ENCODE measurements around the gene AACS.

The AACS gene

DNA sequence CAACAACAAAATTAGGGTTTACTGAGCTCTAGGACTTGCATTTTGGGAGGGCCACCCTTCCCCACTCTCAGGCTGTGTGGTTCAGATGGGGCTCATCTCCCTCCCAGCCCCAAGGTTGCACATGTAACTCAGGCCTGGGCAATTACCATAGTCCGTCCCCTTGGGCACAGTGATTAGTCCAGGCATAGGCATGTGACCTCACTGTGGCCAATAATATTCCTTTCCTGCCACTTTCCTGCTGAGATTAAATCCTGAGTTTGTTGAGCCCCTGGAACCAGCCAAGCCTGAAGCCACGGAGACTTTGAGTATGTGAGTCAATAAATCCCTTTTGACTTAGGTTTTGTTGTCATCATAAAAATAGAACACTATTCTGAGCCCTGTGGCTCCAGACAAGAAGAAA lies 113.0 kb downstream of the AACS start:
- Histone ChIP-seq H3K4me2 (ENCODE audit: low read depth, low read length) (no peak overlapping the region), H3K27me3 (replicated peaks; ENCODE audit: insufficient read depth, low read length) (no peaks in the 10 kb centered on the region), H4K20me1 (ENCODE audit: insufficient read depth, low read length) (no peaks in the 10 kb centered on the region), H2AFZ (ENCODE audit: low read length) (no peak overlapping the region), H3K9ac (ENCODE audit: low read length) (no peak overlapping the region), H3K9me3 (replicated peaks; ENCODE audit: insufficient read depth, low read length) (no peaks in the 10 kb centered on the region), H3K4me1 (ENCODE audit: low read length) (no peaks in the 10 kb centered on the region), H3K79me2 (ENCODE audit: low read length) (no peaks in the 10 kb centered on the region), H3K9me2 (replicated peaks; ENCODE audit: insufficient read depth, low read length) (no peaks in the 10 kb centered on the region), H3K36me3 (replicated peaks; ENCODE audit: insufficient read depth, low read length) (no peaks in the 10 kb centered on the region), H3F3A (ENCODE audit: insufficient read depth, low read length) (no peaks in the 10 kb centered on the region), H3K4me3 (ENCODE audit: low read length) (no peak overlapping the region), H3K27ac (ENCODE audit: low read length) (no peak overlapping the region)
- no peak for DNase-seq
- no peak for TF ChIP-seq EZH2phosphoT487 (IDR thresholded peaks at IDR 0.05; ENCODE audit: low read length)
- TF ChIP-seq, protein P1, sequence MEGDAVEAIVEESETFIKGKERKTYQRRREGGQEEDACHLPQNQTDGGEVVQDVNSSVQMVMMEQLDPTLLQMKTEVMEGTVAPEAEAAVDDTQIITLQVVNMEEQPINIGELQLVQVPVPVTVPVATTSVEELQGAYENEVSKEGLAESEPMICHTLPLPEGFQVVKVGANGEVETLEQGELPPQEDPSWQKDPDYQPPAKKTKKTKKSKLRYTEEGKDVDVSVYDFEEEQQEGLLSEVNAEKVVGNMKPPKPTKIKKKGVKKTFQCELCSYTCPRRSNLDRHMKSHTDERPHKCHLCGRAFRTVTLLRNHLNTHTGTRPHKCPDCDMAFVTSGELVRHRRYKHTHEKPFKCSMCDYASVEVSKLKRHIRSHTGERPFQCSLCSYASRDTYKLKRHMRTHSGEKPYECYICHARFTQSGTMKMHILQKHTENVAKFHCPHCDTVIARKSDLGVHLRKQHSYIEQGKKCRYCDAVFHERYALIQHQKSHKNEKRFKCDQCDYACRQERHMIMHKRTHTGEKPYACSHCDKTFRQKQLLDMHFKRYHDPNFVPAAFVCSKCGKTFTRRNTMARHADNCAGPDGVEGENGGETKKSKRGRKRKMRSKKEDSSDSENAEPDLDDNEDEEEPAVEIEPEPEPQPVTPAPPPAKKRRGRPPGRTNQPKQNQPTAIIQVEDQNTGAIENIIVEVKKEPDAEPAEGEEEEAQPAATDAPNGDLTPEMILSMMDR (IDR thresholded peaks at IDR 0.05; ENCODE audit: low read length): no peak
- TF ChIP-seq EZH2 (optimal IDR thresholded peaks at IDR 0.05; ENCODE audit: low read depth, low read length): no peak

DNA sequence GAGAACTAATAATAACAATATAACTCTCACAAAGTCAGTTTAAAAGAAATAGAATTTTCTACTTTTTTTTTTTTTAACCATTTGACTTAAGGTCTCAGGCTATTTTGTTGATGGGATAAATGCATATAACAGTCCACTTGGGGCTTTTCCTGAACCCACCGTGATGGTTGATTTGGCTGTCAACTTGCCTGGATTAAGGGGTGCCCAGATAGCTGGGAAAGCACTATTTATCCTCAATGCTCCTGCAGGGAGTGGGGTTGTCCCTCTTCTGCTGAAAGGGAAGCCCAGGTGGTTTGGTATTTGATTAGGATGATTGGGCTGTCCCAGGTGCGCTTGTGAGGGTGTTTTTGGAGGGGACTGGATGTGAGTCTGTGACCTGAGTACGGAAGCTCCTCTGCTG lies 114.9 kb downstream of the AACS start:
- Histone ChIP-seq H3K27me3 (replicated peaks; ENCODE audit: insufficient read depth, low read length) (no peaks in the 10 kb centered on the region), H4K20me1 (ENCODE audit: insufficient read depth, low read length) (no peaks in the 10 kb centered on the region), H3K9ac (ENCODE audit: low read length) (no peak overlapping the region), H2AFZ (ENCODE audit: low read length) (no peak overlapping the region), H3K4me1 (ENCODE audit: low read length) (no peaks in the 10 kb centered on the region), H3K4me2 (ENCODE audit: low read depth, low read length) (no peak overlapping the region), H3F3A (ENCODE audit: insufficient read depth, low read length) (no peaks in the 10 kb centered on the region), H3K36me3 (replicated peaks; ENCODE audit: insufficient read depth, low read length) (no peaks in the 10 kb centered on the region), H3K27ac (ENCODE audit: low read length) (no peak overlapping the region), H3K9me2 (replicated peaks; ENCODE audit: insufficient read depth, low read length) (no peaks in the 10 kb centered on the region), H3K79me2 (ENCODE audit: low read length) (no peaks in the 10 kb centered on the region), H3K4me3 (ENCODE audit: low read length) (no peak overlapping the region), H3K9me3 (replicated peaks; ENCODE audit: insufficient read depth, low read length) (no peaks in the 10 kb centered on the region)
- no peak for TF ChIP-seq EZH2phosphoT487 (IDR thresholded peaks at IDR 0.05; ENCODE audit: low read length)
- DNase-seq: no peak

DNA sequence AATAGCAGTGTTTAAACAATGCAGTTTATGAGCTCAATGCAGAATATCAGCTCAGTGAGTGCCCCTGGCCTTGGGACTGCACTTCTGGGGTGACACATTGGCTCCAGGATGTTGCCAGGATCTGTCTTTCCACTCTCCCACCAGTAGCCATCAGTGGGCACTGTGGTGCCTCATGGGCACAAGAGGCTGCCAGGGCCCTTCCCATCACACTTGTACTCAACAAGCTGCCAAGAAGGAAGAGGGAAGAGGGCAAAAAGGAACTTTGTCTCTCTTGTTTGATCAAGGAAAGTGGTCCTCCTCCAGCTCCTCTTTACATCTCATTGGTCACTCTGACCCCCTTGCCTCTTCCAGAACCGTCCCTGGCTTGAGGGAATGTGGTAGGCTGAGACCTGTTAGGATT lies 115.9 kb downstream of the AACS start:
- Histone ChIP-seq H3K4me1 (ENCODE audit: low read length) (no peaks in the 10 kb centered on the region), H3K27ac (ENCODE audit: low read length) (no peak overlapping the region), H3K9ac (ENCODE audit: low read length) (no peak overlapping the region), H3K4me2 (ENCODE audit: low read depth, low read length) (no peak overlapping the region), H3K9me2 (replicated peaks; ENCODE audit: insufficient read depth, low read length) (no peaks in the 10 kb centered on the region), H4K20me1 (ENCODE audit: insufficient read depth, low read length) (no peaks in the 10 kb centered on the region), H3K79me2 (ENCODE audit: low read length) (no peaks in the 10 kb centered on the region), H3K9me3 (replicated peaks; ENCODE audit: insufficient read depth, low read length) (no peaks in the 10 kb centered on the region), H2AFZ (ENCODE audit: low read length) (no peak overlapping the region), H3K36me3 (replicated peaks; ENCODE audit: insufficient read depth, low read length) (no peaks in the 10 kb centered on the region), H3K27me3 (replicated peaks; ENCODE audit: insufficient read depth, low read length) (no peaks in the 10 kb centered on the region), H3F3A (ENCODE audit: insufficient read depth, low read length) (no peaks in the 10 kb centered on the region), H3K4me3 (ENCODE audit: low read length) (no peak overlapping the region)
- no peak for DNase-seq
- TF ChIP-seq, protein P1 (IDR thresholded peaks at IDR 0.05; ENCODE audit: low read length): no peak
- TF ChIP-seq EZH2 (optimal IDR thresholded peaks at IDR 0.05; ENCODE audit: low read depth, low read length) (no peak), EZH2phosphoT487 (IDR thresholded peaks at IDR 0.05; ENCODE audit: low read length) (no peak)

DNA sequence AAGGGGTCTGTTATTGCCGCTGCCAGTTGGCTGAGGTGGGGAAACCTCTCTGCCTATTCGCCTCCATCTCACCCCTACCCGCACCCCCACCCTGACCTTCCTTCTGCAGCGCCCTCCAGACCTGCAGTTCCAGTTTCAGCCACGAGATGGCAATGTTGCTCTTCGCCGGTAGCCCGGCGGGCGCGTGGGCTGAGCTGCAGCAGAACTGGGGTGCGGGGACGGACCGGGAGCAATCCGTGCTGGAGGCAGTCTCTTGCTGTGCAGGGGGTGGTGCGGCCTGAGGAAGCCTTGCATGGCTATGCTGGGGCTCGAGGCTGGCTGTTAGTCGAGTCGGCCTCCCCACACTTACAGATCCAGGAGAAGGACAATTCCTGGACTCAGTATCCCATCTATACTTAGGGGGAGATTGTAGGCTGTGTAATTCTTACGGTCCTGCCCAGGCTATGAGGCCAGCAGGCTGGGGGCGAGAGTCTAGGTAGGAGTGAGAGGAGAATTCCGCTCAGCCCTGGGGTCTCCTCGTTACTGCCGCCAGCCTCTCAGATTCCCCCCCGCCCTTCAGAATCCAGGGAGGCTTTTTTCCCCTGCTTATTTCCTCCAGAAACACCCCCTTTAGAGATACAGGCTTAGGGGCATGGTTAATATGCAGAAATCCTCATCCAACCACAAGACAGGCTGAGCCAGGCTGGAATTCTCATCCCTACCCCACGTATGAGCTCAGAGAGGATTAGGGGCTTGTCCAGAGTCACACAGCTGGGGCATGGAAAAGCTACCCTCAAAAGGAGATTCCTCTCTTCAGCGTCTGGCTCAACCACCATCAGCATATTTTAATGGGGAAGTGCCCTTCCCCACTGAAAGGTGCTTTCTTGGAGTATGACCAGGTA lies 118.2 kb downstream of the AACS start:
- H3K4me3 ChIP-seq (ENCODE audit: low read length): no peak overlapping the region
- H3K36me3 ChIP-seq (replicated peaks; ENCODE audit: insufficient read depth, low read length): no peaks in the 10 kb centered on the region
- H3K9ac ChIP-seq (ENCODE audit: low read length): no peak overlapping the region
- no peaks in the 10 kb centered on the region for H4K20me1 ChIP-seq (ENCODE audit: insufficient read depth, low read length)
- H3K79me2 ChIP-seq (ENCODE audit: low read length): no peaks in the 10 kb centered on the region
- no peaks in the 10 kb centered on the region for H3K4me1 ChIP-seq (ENCODE audit: low read length)
- H3K27me3 ChIP-seq (replicated peaks; ENCODE audit: insufficient read depth, low read length): peaks cover 11% of the 10 kb centered on the region
- H3K9me3 ChIP-seq (replicated peaks; ENCODE audit: insufficient read depth, low read length): no peaks in the 10 kb centered on the region
- peak overlapping the region; percentile 52 for H3K4me2 ChIP-seq (ENCODE audit: low read depth, low read length)
- H3F3A ChIP-seq (ENCODE audit: insufficient read depth, low read length): no peaks in the 10 kb centered on the region
- TF ChIP-seq, protein P1 (IDR thresholded peaks at IDR 0.05; ENCODE audit: low read length): peak; percentile 86
- no peak for TF ChIP-seq EZH2phosphoT487 (IDR thresholded peaks at IDR 0.05; ENCODE audit: low read length)
- no peak overlapping the region for H3K27ac ChIP-seq (ENCODE audit: low read length)
- no peak overlapping the region for H2AFZ ChIP-seq (ENCODE audit: low read length)
- peak; percentile 54 for DNase-seq
- no peaks in the 10 kb centered on the region for H3K9me2 ChIP-seq (replicated peaks; ENCODE audit: insufficient read depth, low read length)

All from MM.1S (cell line).